Tongue (tissue), 2 donors: ENCODE results near the gene EVI5L. TPM values are rescaled to one million over a fixed set of nuclear protein-coding genes. Genes with fewer than 3 reads are reported as not detected.
"Not testable (repeated sequence)": the region's sequence is repeated elsewhere in the genome, so short reads cannot be mapped to it uniquely, and the experiment has no call there.

Source experiments
- DNase-seq: peaks from one replicate; pipeline ENCODE4 v3.0.0-alpha.2; 2015
- total RNA-seq: library from RNA; depleted of rRNA; stranded (reverse); fragments of >200 nt; gene quantifications from one replicate; pipeline ENCODE4 v1.2.3, GENCODE V29; 2014

The EVI5L gene
- total RNA-seq = 16.0 TPM

- peak; percentile 100 for DNase-seq
Measured at GRCh38 chr19:7829561-7830271, at the start of gene EVI5L. Gene EVI5L, plus strand, starts transcription at chr19:7830218. Its CDS starts 16,325 bp downstream, at chr19:7846543.

- no peak for DNase-seq
Measured at GRCh38 chr19:7781157-7781556, 48.9 kb upstream of the EVI5L start.

GRCh38 chr19:7783991-7784423, 46.0 kb upstream of the EVI5L start:
- DNase-seq = no peak

GRCh38 chr19:7784856-7785255, 45.2 kb upstream of the EVI5L start:
- no peak for DNase-seq

GRCh38 chr19:7787141-7787540, 42.9 kb upstream of the EVI5L start:
- no peak for DNase-seq

- DNase-seq = no peak
Measured at GRCh38 chr19:7787602-7788177, 42.3 kb upstream of the EVI5L start.

GRCh38 chr19:7788178-7788932, 41.7 kb upstream of the EVI5L start:
- no peak for DNase-seq

- no peak for DNase-seq
Measured at GRCh38 chr19:7788933-7789323, 41.1 kb upstream of the EVI5L start.

GRCh38 chr19:7789447-7789846, 40.6 kb upstream of the EVI5L start:
- DNase-seq = no peak

GRCh38 chr19:7790416-7790815, 39.6 kb upstream of the EVI5L start:
- no peak for DNase-seq

- DNase-seq = no peak
Measured at GRCh38 chr19:7792281-7792680, 37.7 kb upstream of the EVI5L start.

- DNase-seq = not testable (repeated sequence)
Measured at GRCh38 chr19:7792701-7793100, 37.3 kb upstream of the EVI5L start.

- no peak for DNase-seq
Measured at GRCh38 chr19:7793493-7793892, 36.5 kb upstream of the EVI5L start.

- no peak for DNase-seq
Measured at GRCh38 chr19:7795555-7796161, 34.4 kb upstream of the EVI5L start.

GRCh38 chr19:7799640-7800355, 30.2 kb upstream of the EVI5L start:
- peak; percentile 87 for DNase-seq

GRCh38 chr19:7801020-7801570, 28.9 kb upstream of the EVI5L start:
- DNase-seq = no peak

GRCh38 chr19:7806234-7806633, 23.8 kb upstream of the EVI5L start:
- no peak for DNase-seq

GRCh38 chr19:7806876-7807275, 23.1 kb upstream of the EVI5L start:
- DNase-seq = no peak

GRCh38 chr19:7808108-7808507, 21.9 kb upstream of the EVI5L start:
- no peak for DNase-seq

- no peak for DNase-seq
Measured at GRCh38 chr19:7811989-7812388, 18.0 kb upstream of the EVI5L start.

- DNase-seq = no peak
Measured at GRCh38 chr19:7815325-7815724, 14.7 kb upstream of the EVI5L start.

- DNase-seq = not testable (repeated sequence)
Measured at GRCh38 chr19:7816040-7816439, 14.0 kb upstream of the EVI5L start.
